WERI-Rb-1 (cell line): ENCODE results near the gene APLP1.
"Not testable (repeated sequence)": the region's sequence is repeated elsewhere in the genome, so short reads cannot be mapped to it uniquely, and the experiment has no call there.

Experiments
- DNase-seq: peaks from one replicate; pipeline ENCODE4 v3.0.0-alpha.2; 2020
- H3K27ac ChIP-seq: fragments of 250-450 bp; sonication (Bioruptor Pico); 2 replicates; pipeline ENCODE4 v1.5.1; 2020; ENCODE audit warnings: mild to moderate bottlenecking, moderate library complexity
- H3K27me3 ChIP-seq: fragments of 250-450 bp; sonication (Bioruptor Pico); 2 replicates; pipeline ENCODE4 v1.5.1; 2021; ENCODE audit warnings: mild to moderate bottlenecking, low read depth, moderate library complexity; ENCODE audit not compliant: insufficient read depth, severe bottlenecking
- H3K36me3 ChIP-seq: fragments of 250-450 bp; sonication (Bioruptor Pico); 2 replicates; pipeline ENCODE4 v1.5.1; 2020; ENCODE audit warnings: mild to moderate bottlenecking, moderate library complexity
- H3K4me3 ChIP-seq: 2 replicates; pipeline ENCODE4 v1.5.1; 2011; ENCODE audit warnings: low read depth, mild to moderate bottlenecking, control low read depth, low read length
- H3K9me3 ChIP-seq: fragments of 250-450 bp; sonication (Bioruptor Pico); 2 replicates; pipeline ENCODE4 v1.5.1; 2021; ENCODE audit warnings: mild to moderate bottlenecking, moderate library complexity; ENCODE audit not compliant: severe bottlenecking
- CTCF ChIP-seq: IDR thresholded peaks from 2 replicates; pipeline ENCODE4 v1.5.1; 2011; ENCODE audit warnings: low read depth, mild to moderate bottlenecking, control low read depth, inconsistent platforms, low read length

Gene APLP1

DNA sequence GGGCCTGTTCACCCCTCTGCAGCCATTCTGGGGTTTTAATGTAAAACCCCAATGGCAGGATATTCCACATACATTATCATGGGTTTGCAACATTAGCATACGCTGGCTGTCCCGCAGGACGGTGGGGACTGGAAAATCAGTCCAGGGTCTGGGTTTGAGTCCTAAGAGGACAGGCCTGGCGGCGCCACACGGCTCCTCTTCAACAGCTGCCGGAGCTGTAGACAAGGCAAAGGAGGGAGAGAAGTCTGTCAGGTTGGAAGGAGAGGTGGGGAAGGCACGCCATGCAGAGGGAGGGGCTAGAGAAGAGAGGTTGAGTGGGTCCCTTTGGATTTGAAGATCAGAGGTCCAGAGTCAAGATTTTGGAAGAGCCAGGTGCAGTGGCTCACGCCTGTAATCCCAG, 20.0 kb downstream of the APLP1 start:
- H3K9me3 ChIP-seq, result no peaks in the 10 kb centered on the region
- H3K4me3 ChIP-seq, result no peak overlapping the region
- H3K36me3 ChIP-seq, result peaks cover 52% of the 10 kb centered on the region
- H3K27ac ChIP-seq, result no peak overlapping the region
- TF ChIP-seq CTCF, result no peak
- DNase-seq, result no peak
- no peaks in the 10 kb centered on the region for H3K27me3 ChIP-seq

DNA sequence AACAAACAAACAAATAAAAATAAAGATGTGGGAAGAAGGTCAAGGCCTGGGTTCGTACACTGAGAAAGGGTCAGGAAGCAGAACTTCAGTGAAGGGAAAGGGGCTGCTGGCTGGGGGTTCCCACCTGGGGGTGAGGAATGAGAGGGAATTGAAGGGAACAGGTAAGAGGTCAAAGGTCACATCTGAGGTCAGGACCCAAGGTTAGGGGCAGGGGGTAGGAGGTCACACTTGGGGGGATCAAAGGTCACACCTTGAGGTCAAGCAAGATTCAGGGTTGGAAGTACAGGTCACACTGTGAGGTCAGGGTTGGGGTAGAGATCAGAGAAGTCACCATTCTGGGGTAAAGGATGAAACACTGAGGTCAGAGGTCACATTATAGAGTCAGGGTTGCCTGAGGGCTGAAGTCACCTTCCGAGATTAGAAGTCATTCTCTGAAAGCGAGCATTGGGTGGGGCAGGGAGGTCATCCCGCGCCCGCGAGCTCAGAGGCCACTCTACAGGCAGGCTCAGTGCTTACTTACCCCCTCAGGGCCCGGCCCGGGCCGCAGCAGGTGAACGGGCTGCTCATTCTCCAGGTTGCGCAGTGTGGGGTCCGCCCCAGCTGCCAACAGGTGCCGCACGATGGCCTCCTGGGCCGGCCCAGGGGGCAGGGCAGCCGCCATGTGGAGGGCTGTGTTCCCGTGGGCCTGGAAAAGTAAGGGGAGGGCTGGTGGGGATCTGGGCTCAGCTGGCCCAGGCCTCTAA, 21.2 kb downstream of the APLP1 start:
- no peak overlapping the region for H3K4me3 ChIP-seq
- no peaks in the 10 kb centered on the region for H3K9me3 ChIP-seq
- H3K27me3 ChIP-seq, result no peaks in the 10 kb centered on the region
- no peak overlapping the region for H3K27ac ChIP-seq
- no peak for TF ChIP-seq CTCF
- peaks cover 61% of the 10 kb centered on the region for H3K36me3 ChIP-seq
- no peak for DNase-seq

DNA sequence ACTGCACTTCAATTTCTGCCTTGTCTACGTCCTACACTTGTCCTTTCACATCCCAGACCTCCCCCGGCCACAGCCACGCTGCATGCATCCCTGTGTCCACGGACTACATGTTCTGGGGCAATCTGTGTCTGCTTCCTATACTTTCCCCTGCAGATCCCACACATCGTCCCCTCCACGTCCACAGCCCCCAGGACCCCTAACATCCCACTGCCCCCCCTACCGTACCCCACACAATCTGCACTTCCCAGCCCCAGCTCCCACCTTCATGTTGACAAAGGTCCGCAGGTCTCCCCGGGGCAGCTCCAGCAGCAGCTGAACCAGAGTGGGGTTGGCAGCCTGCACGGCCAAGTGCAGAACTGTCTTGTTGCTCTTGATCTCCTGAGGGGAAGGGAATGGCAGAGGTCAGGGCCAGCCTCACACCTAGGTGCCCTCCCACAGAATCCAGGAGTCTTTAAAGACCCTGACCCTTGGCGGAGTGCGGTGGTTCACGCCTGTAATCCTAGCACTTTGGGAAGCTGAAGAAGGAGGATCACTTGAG, 21.8 kb downstream of the APLP1 start:
- Histone ChIP-seq H3K27me3 (no peaks in the 10 kb centered on the region), H3K4me3 (no peak overlapping the region), H3K36me3 (peaks cover 67% of the 10 kb centered on the region), H3K27ac (no peak overlapping the region), H3K9me3 (no peaks in the 10 kb centered on the region)
- TF ChIP-seq CTCF, result no peak
- no peak for DNase-seq

DNA sequence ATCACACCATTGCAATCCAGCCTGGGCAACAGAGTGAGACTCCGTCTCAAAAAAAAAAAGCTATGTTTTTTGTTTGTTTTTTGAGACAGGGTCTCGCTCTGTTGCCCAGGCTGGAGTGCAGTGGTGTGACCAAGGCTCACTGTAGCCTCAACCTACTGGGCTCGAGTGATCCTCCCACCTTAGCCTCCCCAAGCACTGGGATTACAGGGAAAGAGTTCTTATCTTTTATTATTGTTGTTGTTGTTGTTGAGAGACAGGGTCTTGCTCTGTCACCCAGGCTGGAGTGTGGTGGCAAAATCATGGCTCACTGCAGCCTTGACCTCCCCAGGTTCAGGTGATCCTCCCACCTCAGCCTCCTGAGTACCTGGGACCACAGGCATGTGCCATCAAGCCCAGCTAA, 23.4 kb downstream of the APLP1 start:
- H3K27ac ChIP-seq, H3K9me3 ChIP-seq, H3K27me3 ChIP-seq, H3K4me3 ChIP-seq, DNase-seq: not testable (repeated sequence)
- peaks cover 75% of the 10 kb centered on the region for H3K36me3 ChIP-seq

GRCh38 chr19:35894342-35894741, 26.0 kb downstream of the APLP1 start:
- no peak for TF ChIP-seq CTCF
- H3K36me3 ChIP-seq, result peaks cover 69% of the 10 kb centered on the region

GRCh38 chr19:35895911-35896642, 27.7 kb downstream of the APLP1 start:
- Histone ChIP-seq H3K9me3 (no peaks in the 10 kb centered on the region), H3K4me3 (no peak overlapping the region), H3K27ac (no peak overlapping the region), H3K27me3 (no peaks in the 10 kb centered on the region), H3K36me3 (peaks cover 55% of the 10 kb centered on the region)
- no peak for TF ChIP-seq CTCF
- DNase-seq, result no peak

More at GRCh38 chr19:35894342-35894741, 26.0 kb downstream of the APLP1 start:
- H3K4me3 ChIP-seq, result no peak overlapping the region
- no peak overlapping the region for H3K27ac ChIP-seq
- H3K27me3 ChIP-seq, result no peaks in the 10 kb centered on the region
- no peaks in the 10 kb centered on the region for H3K9me3 ChIP-seq
- no peak for DNase-seq
